ENCODE measurements around the gene TMIGD1.
"Not testable (repeated sequence)": the region's sequence is repeated elsewhere in the genome, so short reads cannot be mapped to it uniquely, and the experiment has no call there.

Gene TMIGD1

DNA sequence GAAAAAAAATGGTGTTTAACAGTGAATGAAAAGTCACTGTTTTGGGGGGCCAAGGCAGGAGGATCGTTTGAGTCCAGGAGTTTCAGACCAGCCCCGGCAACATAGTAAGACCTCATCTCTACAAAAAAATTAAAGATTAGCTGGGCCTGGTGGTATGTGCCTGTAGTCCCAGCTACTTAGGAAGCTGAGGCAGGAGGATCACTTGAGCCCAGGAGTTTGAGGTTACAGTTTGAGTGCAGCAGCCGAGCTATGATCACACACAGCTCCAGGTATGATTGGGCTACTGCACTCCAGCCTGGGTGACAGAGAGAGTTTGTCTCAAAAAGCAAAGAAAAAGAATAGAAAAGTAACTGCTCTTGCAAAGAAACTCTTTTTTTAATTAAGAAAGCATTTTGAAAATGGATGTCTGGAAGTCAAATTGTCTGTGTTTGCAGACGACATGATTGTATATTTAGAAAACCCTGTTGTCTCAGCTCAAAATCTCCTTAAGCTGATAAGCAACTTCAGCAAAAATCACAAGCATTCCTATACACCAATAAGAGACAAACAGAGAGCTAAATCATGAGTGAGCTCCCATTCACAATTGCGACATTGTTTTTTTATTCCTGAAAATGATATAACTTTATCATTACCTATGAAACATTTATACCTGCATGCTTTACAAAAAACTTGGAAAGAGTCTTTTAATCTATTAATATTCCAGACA, 24.4 kb upstream of the TMIGD1 start:
- TF ChIP-seq, protein P1, sequence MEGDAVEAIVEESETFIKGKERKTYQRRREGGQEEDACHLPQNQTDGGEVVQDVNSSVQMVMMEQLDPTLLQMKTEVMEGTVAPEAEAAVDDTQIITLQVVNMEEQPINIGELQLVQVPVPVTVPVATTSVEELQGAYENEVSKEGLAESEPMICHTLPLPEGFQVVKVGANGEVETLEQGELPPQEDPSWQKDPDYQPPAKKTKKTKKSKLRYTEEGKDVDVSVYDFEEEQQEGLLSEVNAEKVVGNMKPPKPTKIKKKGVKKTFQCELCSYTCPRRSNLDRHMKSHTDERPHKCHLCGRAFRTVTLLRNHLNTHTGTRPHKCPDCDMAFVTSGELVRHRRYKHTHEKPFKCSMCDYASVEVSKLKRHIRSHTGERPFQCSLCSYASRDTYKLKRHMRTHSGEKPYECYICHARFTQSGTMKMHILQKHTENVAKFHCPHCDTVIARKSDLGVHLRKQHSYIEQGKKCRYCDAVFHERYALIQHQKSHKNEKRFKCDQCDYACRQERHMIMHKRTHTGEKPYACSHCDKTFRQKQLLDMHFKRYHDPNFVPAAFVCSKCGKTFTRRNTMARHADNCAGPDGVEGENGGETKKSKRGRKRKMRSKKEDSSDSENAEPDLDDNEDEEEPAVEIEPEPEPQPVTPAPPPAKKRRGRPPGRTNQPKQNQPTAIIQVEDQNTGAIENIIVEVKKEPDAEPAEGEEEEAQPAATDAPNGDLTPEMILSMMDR (IDR thresholded peaks at IDR 0.05; ENCODE audit: low read depth, low read length), result no peak
- no peak for DNase-seq (ENCODE audit: low read depth, low spot score)

DNA sequence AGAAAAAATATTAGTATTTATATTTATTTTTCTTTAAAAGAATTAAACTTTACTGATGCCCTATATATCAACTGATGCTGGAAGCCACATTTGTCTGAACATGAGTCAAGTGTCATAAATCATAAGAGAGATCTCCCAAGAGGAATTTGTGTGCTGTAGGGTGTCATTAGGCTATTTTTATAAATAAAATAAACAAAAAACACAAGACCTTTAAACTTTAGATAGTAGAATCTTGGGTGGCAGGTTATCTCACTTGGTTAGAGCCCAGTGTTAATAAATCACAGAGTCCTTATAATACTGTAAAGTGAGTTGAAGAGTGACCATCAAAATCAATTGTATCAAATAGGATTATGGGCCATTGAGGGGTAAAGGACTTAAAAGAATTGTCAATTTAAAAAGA, 23.6 kb upstream of the TMIGD1 start:
- TF ChIP-seq, protein P1 (IDR thresholded peaks at IDR 0.05; ENCODE audit: low read depth, low read length), result no peak
- DNase-seq (ENCODE audit: low read depth, low spot score), result no peak
- in situ Hi-C loops (cut with HindIII; ENCODE audit: low sequenced_read_pairs), result no loop called here
- H3K4me3 ChIP-seq (ENCODE audit: low read depth, low read length), result no peak overlapping the region

More for the DNA sequence above, 24.4 kb upstream of the TMIGD1 start:
- H3K4me3 ChIP-seq (ENCODE audit: low read depth, low read length), result no peak overlapping the region
- in situ Hi-C loops (cut with HindIII; ENCODE audit: low sequenced_read_pairs), result no loop called here

DNA sequence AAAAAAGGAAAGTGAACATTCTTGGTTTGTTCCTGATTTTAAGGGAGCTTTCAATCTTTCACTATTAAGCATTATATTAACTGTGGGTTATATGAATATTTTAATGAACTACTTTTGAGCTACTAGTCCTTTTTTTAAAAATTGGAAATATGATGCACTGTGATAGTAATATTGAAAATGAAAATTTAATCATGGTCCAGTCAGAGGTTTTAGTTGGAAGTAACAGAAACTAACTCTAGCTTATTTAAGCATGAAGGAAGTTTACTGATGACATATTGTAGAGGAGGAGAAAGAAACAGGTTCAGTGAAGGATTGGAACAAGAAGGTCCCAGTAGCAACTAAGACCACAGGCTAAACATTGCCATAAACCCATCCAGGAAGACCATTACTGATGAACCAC, 20.8 kb upstream of the TMIGD1 start:
- no peak for DNase-seq (ENCODE audit: low read depth, low spot score)
- H3K4me3 ChIP-seq (ENCODE audit: low read depth, low read length), result no peak overlapping the region
- TF ChIP-seq, protein P1 (IDR thresholded peaks at IDR 0.05; ENCODE audit: low read depth, low read length), result no peak
- in situ Hi-C loops (cut with HindIII; ENCODE audit: low sequenced_read_pairs), result no loop called here

DNA sequence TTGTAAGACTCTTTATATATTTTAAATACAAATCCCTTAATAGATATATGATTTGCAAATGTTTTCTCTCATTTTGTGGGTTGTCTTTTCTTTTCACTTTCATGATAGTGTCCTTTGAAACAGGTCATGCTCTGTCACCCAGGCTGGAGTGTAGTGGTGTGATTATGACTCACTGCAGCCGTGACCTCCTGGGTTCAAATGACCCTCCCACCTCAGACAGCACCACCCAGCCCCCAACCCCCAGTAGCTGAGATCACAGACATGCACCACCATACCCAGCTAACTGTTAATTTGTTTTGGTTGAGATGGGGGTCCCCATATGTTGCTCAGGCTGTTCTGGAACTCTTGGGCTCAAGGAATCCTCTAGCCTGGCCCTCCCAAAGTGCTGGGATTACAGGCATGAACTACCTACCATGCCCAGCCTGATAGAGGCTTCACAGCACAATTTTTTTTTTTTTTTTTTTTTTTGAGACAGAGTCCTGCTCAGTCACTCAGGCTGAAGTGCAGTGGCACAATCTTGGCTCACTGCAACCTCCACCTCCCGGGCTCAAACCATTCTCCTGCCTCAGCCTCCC, 18.5 kb upstream of the TMIGD1 start:
- no peak overlapping the region for H3K4me3 ChIP-seq (ENCODE audit: low read depth, low read length)
- TF ChIP-seq, protein P1 (IDR thresholded peaks at IDR 0.05; ENCODE audit: low read depth, low read length), result no peak
- in situ Hi-C loops (cut with HindIII; ENCODE audit: low sequenced_read_pairs), result no loop called here
- no peak for DNase-seq (ENCODE audit: low read depth, low spot score)

DNA sequence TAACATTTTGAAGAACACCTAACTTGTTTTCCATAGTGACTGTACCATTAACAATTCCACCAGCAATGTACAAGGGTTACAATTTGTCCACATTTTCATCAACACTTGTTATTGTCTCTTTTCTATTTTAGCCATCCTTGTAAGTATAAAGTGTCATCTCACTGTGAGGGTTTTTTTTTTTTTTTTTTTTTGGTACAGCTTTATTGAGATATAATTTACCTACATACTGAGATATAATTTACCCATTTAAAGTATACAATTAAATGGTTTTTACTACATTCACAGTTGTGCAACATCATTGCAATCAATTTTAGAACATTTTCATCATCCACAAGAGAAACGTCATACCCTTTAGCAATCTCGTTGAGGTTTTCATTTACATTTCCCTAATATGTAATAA, 17.9 kb upstream of the TMIGD1 start:
- TF ChIP-seq, protein P1 (IDR thresholded peaks at IDR 0.05; ENCODE audit: low read depth, low read length), result no peak
- no peak for DNase-seq (ENCODE audit: low read depth, low spot score)
- in situ Hi-C loops (cut with HindIII; ENCODE audit: low sequenced_read_pairs), result no loop called here
- no peak overlapping the region for H3K4me3 ChIP-seq (ENCODE audit: low read depth, low read length)

DNA sequence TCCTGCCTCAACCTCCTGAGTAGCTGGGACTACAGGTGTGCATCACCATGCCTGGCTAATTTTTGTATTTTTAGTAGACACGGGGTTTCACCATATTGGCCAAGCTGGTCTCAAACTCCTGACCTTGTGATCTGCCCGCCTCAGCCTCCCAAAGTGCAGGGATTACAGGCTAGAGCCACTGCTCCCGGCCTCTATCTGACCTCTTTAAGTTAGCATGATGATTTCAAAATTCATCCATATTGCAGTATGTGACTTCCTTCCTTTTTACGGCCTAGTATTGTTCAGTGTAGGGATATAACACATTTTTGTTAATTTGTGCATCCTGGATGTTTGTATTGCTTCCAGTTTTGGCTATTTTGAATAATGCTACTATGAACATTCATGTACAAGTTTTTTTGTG, 17.4 kb upstream of the TMIGD1 start:
- DNase-seq (ENCODE audit: low read depth, low spot score); H3K4me3 ChIP-seq (ENCODE audit: low read depth, low read length); in situ Hi-C loops (cut with HindIII; ENCODE audit: low sequenced_read_pairs): not testable (repeated sequence)

DNA sequence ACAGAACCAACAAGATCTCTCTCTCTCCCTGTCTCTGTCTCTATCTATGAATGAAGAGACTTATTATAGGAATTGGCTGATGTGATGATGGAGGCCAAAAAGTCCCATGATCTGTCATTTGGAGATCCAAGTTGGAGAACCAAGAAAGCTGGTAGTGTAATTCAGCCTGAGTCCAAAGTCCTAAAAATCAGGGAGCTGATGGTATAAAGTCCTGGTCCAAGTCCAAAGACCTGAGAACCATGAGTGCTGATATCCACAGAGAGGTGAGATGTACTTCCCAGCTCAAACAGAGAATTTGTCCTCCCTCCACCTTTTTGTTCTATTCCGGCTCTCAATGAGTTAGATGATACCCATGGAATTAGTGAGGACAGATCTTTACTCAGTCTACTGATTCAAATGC, 15.4 kb upstream of the TMIGD1 start:
- no peak overlapping the region for H3K4me3 ChIP-seq (ENCODE audit: low read depth, low read length)
- TF ChIP-seq, protein P1 (IDR thresholded peaks at IDR 0.05; ENCODE audit: low read depth, low read length), result no peak
- DNase-seq (ENCODE audit: low read depth, low spot score), result no peak
- in situ Hi-C loops (cut with HindIII; ENCODE audit: low sequenced_read_pairs), result no loop called here
